NCI-H1417 treated with DMSO at 0.1 percent for 48 hours (cell line): Measurements from ENCODE around the gene TPSD1.
A peak's percentile ranks its signal among the peaks of the same experiment; 100 is the strongest.
"Not testable (repeated sequence)": the region's sequence is repeated elsewhere in the genome, so short reads cannot be mapped to it uniquely, and the experiment has no call there.

ENCODE experiments used
- DNase-seq: peaks from one replicate; lab custom pipeline; 2025; lab: John Stamatoyannopoulos, UW

The TPSD1 gene

DNA sequence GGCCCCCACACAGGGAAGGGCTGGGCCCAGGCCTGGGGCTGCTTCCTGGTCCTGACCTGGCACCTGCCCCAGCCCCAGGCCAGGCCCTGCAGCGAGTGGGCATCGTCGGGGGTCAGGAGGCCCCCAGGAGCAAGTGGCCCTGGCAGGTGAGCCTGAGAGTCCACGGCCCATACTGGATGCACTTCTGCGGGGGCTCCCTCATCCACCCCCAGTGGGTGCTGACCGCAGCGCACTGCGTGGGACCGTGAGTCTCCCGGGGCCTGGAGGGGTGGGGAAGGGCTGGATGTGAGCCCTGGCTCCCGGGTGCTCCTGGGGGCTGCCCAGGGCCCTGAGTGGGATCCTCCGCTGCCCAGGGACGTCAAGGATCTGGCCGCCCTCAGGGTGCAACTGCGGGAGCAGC, 14.8 kb upstream of the TPSD1 start:
- DNase-seq, result not testable (repeated sequence)

DNA sequence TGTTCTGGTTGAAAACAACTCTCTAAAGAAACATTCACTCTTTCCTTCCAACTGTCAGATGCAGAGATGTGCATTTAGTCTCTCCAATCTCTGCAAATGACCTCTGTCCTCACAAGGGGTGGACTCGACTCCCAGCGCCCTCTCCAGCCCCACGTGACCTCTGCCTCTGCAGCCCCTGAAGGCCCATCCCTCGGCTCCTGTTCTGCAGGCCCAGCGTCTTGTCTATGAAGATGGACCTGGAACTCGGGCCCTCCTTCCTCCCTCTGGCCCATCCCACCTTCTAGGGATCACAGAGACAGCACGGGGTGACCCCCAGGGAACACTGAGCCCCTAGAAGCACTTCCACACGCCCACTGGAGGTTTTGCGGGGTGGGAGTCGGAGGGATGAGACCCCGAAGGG, 12.5 kb upstream of the TPSD1 start:
- DNase-seq, result not testable (repeated sequence)

DNA sequence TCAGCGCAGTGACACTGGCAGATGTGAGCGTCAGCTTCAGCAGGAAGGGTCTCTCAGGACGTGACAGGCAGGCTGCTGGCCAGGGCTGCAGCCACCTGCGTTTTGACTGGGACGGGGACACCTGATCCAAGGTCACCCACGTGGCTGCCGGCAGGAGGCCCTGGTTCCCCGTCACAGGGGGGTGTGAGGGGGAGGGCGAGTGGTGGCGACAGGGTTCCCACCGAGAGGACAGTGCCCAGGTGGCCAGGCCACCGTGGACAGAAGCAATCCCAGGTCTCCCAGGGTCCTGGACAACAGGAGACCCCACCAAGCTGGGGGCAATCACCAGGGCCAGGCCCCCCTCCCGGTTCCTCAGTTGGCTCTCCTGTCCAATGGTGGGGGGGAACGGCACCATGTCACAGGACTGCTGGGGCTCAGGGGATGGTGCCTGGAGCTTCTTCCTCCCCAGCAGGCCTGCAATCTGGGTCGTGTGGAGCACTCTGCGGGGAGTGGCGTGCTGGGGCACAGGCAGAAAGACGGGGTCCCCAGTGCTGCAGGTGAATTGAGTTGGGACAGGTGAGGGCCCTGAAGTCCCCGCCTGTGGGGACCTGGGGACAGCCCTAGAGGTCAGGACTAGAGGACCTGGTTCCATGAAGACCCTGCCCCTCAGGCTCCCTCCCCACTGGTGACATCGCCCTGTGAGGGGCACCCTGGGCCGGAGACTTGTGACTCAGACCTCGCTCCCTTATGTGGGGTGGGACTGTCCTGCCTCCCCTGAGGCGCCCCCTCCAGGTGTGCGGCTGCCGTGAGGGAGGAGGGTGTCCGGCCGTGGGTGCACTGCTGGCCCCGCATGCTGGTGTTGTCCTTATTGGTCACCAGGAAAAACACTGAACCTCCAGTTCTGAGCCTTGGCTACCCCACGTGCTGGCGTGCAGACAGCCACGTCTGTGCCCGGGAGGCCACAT, 11.7 kb upstream of the TPSD1 start:
- DNase-seq, result not testable (repeated sequence)

DNA sequence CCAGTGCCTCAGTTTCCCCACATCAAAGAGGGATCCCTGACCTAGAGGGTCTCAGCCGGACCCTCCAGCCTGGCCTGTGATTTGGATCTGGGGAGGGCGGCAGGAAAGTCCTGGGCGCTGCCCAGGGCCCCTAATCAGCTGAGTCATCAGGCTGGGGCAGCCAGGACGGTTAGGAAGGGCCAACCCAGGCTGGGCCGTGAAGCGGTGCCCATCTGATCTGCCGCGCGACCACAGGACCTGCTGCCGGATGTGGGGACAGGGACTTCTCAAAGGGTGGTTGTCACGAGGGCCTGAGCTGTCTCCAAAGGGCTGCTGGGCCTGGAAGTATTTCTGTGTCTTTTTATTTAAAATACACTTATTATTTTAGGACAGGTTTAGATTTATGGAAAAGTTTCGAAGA, 11.0 kb upstream of the TPSD1 start:
- no peak for DNase-seq

DNA sequence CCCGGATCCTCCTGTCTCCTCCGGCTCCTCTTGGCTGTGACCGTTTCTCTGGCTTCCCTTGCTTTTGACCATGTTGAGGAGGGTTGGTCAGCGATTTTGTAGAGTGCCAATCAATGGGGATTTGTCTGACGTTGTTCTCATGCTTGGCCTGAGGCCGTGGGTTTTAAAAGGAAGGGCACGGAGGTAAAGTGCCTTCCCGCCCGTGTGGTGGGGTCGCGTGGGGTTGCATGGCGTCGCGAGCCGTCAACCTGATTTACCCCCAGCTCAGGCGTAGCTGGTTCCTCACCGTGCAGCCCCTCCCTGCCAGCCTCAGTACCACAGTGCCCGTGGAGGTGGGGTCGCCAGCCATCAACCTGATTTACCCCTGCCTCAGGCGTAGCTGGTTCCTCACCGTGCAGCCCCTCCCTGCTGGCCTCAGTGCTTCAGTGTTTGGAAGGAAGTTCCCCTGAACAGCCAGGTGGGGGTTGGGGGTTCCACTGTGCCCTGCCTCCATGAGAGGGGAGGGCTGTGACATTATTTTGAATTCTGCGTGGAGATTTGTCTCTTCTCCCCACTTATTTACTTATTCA, 10.3 kb upstream of the TPSD1 start:
- DNase-seq, result no peak

DNA sequence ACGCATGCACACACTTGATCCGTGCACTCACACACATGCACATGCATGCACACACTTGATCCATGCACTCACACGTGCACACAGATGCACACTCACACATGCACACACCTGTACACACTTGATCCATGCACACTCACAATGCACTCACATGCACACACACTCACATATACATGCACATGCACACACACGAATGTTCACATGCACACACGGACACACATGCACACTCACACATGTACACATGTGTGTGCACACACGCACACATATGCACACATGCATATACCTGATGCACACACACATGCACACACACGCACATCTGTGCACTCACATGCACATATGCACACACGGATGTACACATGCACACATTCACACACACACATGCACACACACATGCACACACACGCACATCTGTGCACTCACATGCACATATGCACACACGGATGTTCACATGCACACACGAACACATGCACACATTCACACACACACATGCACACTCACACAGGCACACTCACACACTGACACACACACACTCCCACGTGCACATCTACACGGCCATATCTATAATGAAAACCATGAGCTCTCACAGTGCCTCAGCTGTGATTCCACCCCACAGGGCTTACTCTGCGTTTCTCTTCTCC, 7.8 kb upstream of the TPSD1 start:
- not testable (repeated sequence) for DNase-seq

DNA sequence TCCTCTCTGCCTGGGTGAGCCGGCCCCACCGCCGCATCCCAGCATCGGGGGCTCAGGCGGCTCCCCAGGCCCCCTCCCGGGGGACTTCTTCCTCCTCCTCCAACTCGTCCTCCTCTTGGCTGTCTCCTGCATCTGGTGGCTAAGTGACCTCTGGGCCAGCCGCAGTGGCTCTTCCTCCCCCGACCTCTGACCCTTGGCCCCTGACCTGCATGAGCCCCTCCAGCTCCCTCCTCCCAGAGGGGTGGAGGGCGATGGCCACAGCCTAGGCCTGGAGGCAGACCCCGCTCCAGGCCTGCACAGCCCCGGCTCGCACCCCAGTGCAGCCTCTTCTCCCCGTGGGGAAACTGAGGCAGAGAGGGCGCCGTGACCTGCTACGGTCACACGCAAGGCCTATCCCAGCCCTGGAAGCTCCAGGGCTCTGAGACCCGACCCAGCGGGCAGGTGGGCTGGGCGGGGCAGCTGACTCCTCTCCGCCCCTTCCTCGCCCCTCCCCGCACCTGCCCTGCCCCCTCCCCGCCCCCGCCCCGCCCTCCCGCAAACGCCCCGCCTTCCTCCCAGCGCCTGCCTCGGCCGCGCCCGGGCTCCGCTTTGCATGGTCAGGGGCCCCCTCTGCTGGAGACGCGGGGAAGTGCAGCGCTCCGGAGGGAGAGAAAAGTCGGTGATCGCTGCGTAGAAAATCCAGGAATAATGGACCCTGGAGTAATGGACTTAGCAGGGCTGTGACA, 6.7 kb upstream of the TPSD1 start:
- DNase-seq, result not testable (repeated sequence)

DNA sequence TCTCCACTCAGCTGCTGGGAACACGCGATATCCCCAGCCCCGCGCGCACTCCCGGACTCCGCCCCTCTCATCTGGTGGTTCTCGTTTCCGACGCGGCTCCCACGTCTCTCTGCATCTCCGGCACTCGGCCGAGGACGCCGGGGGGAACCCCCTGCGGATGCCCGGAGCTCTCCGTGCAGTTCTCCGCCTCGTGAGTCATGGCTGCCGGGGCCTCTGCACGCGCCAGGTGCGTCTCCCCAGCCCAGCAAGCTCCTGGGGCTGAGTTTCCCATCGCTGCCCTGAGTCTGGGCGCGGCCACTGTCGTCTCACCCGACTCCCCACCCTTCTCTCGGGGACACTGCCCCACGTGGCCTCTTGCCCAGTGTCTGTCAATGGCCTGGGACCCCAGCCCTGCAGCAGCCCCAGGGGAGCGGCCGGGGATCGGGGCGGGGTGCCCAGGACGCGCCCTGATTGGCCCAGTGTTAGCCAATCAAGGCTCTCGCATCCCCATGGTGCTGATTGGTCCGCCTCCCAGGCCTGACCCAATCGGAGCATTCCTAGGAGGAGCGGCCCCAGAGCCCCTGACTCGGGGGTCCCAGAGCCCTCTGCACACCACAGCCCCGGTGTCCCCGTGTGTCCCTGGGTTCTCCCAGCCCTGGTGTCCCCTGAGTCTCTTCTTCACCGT, 2.0 kb upstream of the TPSD1 start:
- not testable (repeated sequence) for DNase-seq

DNA sequence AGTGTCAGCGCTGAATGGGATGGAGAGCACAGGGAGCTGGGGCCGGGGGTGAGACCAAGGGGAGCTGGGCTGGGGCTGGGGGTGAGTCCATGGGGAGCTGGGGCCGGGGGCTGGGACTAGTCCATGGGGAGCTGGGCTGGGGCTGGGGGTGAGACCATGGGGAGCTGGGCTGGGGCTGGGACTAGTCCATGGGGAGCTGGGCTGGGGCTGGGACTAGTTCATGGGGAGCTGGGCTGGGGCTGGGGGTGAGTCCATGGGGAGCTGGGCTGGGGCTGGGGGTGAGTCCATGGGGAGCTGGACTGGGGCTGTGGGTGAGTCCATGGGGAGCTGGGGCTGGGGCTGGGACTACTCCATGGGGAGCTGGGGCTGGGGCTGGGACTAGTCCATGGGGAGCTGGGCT, 1.0 kb upstream of the TPSD1 start:
- not testable (repeated sequence) for DNase-seq

DNA sequence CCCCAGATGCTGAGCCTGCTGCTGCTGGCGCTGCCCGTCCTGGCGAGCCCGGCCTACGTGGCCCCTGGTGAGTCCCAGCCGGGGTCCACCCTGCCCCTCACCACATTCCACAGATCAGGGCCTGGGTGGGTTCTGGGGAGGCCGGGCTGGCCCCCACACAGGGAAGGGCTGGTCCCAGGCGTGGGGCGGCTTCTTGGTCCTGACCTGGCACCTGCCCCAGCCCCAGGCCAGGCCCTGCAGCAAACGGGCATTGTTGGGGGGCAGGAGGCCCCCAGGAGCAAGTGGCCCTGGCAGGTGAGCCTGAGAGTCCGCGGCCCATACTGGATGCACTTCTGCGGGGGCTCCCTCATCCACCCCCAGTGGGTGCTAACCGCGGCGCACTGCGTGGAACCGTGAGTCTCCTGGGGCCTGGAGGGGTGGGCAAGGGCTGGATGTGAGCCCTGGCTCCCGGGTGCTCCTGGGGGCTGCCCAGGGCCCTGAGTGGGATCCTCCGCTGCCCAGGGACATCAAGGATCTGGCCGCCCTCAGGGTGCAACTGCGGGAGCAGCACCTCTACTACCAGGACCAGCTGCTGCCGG, 516 bp downstream of the TPSD1 start:
- not testable (repeated sequence) for DNase-seq

DNA sequence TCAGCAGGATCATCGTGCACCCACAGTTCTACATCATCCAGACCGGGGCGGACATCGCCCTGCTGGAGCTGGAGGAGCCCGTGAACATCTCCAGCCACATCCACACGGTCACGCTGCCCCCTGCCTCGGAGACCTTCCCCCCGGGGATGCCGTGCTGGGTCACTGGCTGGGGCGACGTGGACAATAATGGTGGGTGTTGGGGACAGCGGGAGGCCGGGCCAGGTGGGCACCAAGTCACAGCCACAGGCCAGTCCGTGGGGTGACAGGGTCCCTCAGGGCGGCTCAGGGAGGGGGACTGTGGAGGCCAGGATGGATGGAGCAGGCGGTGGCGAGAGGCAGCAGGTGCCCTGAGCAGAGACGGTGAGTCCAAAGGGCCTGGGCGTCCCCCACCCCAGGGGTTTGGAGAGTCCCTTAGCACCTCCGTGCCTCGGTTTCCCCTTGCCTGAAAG, 1.0 kb downstream of the TPSD1 start:
- no peak for DNase-seq

DNA sequence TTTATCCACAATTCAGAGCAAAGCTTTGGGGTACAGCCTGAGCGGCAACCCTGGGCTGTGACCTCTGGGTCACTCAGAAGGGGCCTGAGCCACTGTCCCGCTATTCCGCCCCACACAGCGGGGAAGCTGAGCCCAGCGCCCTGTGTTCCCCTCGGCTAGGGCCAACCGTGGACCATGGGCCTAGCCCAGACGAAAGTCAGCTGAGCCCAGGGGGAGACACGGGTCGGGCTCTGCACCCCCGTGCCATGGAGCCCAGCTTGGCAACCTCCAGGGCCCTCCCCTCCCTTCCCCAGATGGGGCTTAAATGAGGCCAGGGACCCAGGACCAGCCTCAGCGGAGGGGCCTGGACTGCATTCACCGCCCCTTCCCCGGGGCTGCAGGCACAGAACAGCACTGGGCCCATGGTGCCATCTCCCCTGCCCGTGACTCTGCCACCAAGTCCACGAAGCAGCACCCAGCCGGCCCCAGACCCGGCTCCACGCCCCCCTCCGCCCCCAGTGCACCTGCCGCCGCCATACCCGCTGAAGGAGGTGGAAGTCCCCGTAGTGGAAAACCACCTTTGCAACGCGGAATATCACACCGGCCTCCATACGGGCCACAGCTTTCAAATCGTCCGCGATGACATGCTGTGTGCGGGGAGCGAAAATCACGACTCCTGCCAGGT, 1.8 kb downstream of the TPSD1 start:
- DNase-seq, result no peak

DNA sequence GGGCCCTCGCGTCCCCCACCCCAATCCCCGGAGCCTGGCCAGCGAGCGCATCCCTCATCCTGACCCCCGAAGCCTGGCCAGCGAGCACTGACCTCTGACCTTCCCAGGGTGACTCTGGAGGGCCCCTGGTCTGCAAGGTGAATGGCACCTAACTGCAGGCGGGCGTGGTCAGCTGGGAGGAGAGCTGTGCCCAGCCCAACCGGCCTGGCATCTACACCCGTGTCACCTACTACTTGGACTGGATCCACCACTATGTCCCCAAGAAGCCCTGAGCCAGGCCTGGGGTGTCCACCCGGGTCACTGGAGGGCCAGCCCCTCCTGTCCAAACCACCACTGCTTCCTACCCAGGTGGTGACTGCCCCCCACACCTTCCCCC, 2.3 kb downstream of the TPSD1 start:
- no peak for DNase-seq

DNA sequence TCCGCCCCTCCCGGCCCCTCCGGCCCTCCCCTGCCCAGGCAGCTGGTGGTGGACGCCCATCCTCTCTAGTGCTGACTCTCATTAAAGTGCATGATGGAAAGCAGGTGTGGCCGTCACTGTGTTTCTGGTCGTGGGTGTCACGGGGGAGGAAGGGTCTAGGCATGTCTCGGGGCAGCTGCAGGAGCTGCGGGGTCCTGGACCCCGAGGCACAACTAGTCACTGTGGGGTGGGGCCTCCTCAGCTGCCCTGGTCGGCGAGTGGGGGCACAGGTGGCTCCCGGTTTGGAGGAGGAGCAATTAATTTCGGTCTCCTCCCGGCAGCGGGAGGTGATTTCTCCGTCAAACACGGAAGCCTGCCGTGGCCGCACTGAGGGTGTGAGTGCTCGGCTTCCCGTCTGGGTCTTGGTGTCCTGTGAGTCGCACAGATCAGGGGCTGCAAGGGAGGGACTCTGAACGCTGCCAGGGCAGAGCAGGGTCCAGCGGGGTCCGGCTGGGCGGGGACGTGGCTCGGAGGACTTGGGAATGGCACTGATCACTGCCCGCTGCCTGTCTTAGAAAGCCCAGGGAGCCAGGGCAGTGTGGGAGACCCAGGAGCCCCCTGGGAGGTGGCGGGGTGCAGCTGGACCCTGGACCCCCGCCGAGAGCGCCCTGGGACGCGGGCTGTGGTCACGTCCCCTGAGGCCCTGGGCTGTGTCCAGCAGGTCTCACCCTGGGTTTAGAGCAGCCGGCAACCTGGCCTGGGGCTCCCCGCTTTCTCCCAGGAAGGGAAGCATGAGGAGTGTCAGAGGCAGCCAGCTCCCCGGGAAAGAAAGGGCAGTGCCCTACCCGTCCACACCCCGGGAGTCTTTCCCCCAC, 3.3 kb downstream of the TPSD1 start:
- peak; percentile 18 for DNase-seq

DNA sequence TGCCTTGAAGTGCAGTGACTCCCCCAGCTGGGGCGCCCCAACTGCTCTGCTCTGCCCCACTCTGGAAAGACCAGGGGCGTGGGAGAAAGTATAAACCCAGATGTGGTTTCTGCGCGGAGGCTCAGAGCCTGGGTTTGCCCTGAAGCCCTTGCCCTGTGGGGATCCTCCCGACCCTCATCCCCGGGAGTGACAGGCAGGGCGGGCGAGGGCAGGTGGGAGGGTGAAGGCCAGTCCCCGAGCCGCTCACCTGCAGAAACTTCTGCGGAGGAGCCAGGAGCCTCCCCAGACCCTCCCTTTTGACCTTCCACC, 3.8 kb downstream of the TPSD1 start:
- no peak for DNase-seq

DNA sequence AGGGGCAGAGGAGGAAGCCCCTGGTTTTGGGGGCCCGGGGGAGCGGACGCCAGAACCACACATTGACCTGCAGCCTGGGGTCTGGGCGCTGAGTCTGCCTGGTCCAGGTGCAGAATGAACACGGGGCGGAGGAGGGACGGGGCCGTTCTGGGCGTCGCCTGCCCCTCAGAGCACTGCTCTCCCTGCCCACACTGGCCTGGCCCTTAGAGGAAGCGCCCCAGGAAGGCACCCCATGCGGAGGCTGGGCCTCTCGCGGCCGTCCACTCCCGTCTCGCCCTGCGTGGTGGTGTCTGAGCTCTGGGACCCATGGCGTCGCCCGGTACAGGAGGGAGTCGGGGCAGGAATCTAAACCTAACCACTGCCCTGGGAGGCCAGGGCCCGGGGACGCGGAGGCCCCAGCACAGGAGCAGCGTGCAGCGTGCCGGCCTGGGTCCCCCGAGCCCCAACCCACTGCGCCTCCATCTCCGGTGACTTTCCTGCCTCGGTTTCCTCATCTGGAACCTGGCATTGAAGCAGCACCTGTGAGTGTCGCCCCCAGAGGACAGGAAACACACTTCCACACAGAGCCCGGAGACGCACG, 4.3 kb downstream of the TPSD1 start:
- no peak for DNase-seq

DNA sequence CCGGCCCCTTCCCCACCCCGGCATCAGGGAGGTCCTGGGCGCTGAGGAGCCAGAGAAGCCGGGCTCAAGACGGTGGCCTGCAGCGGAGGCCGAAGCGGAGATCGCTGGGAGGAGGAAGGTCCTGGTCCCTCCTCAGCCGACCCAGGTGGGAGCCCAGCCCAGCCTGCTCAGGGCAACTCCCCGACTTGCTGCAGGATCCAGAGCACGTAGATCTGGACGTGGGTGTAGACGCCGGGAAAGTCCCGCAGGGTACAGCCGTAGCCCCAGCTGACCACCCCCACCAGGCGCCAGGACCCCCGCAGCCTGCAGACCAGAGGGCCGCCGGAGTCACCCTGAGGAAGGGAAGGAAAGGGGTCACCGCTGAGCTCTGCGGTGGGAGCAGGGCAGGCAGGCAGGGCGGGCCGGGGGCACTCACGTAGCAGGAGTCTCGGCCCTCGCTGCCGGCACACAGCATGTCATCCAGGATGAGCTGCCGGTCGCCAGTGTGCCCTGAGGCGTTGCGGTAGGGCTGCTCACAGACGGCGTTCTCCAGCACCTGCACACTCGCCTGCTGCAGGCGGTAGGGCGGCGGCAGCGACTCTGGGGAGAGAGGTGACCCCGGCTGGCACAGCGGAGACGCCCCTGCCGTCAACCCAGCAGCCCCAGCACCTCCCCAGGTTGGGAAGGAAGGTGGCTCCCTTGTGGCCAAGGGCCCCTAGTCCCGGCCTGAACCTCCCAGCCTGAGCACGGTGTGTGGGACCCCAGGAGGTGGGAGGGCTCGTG, 5.4 kb downstream of the TPSD1 start:
- peak; percentile 3 for DNase-seq

DNA sequence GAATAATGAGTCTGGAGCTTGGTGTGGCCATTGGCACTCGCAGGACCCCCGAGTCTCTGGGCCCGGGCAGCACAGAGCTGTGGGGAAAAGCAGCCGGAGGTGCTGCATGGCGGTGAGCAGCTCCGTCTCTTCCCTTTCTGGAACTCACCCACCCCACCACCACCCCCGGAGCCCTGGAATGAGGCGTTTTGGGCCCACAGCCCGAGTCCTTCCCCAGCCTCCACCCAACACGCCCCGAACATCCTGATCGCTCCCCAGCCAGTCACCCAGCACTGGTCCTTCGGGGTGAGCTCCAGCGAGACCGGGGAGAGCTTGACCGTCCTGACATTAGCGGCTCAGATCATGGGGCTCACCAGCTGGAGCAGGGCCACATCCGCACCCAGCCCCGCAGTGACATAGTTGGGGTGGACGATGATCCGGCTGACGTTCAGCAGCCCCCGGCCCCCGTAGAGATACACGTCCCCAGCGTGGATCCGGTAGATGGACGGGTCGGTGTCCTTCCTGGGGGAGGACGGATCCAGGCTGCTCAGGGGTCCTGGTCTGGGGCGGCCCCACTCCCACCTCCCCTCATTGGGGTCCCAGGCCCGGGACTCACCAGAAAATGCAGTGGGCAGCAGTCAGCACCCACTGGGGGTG, 6.5 kb downstream of the TPSD1 start:
- no peak for DNase-seq

DNA sequence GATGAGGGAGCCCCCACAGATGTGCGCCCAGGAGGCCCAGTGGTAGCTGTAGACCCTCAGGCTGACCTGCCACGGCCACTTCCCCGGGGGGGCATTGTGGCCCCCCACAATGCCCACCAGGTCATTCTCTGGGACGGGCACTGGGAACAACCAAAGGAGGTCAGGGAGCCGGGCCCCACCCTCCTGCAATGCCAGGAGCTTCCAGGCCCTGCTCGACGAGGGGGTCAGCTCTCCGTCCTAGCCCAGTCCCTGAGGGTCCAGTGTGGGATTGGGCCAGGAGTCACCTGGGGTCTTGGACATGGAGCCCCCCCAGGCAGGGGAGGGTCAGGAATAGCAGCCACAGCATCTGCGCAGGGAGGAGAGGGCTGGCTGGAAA, 7.0 kb downstream of the TPSD1 start:
- no peak for DNase-seq
